GM21737 (cell line): Measurements from ENCODE around the gene SART3.
"Not testable (repeated sequence)": the region's sequence is repeated elsewhere in the genome, so short reads cannot be mapped to it uniquely, and the experiment has no call there.

ENCODE experiments used
- ATAC-seq: cut with Tn5 transposase; IDR thresholded peaks from one replicate; pipeline ENCODE4 v1.9.1; 2021; ENCODE audit warnings: mild to moderate bottlenecking, moderate library complexity; ENCODE audit not compliant: unreplicated experiment

The SART3 gene

GRCh38 chr12:108582509-108582908 lies 21.5 kb upstream of the SART3 start:
- no peak for ATAC-seq

GRCh38 chr12:108581311-108582227 lies 20.6 kb upstream of the SART3 start:
- ATAC-seq: no peak

GRCh38 chr12:108580531-108580930 lies 19.6 kb upstream of the SART3 start:
- no peak for ATAC-seq

GRCh38 chr12:108578813-108579212 lies 17.8 kb upstream of the SART3 start:
- no peak for ATAC-seq

- no peak for ATAC-seq
Measured at GRCh38 chr12:108578264-108578663, 17.3 kb upstream of the SART3 start.

GRCh38 chr12:108577458-108577857 lies 16.5 kb upstream of the SART3 start:
- ATAC-seq: no peak

GRCh38 chr12:108576660-108577234 lies 15.8 kb upstream of the SART3 start:
- ATAC-seq: no peak

GRCh38 chr12:108575199-108575912 lies 14.4 kb upstream of the SART3 start:
- no peak for ATAC-seq

GRCh38 chr12:108574276-108574675 lies 13.3 kb upstream of the SART3 start:
- ATAC-seq: not testable (repeated sequence)

- no peak for ATAC-seq
Measured at GRCh38 chr12:108573317-108573716, 12.3 kb upstream of the SART3 start.

GRCh38 chr12:108572166-108572790 lies 11.3 kb upstream of the SART3 start:
- ATAC-seq: no peak

GRCh38 chr12:108571609-108572165 lies 10.7 kb upstream of the SART3 start:
- ATAC-seq: no peak

GRCh38 chr12:108570743-108571608 lies 10.0 kb upstream of the SART3 start:
- no peak for ATAC-seq

GRCh38 chr12:108568338-108569154 lies 7.6 kb upstream of the SART3 start:
- ATAC-seq: peak; percentile 67

GRCh38 chr12:108567406-108568337 lies 6.7 kb upstream of the SART3 start:
- ATAC-seq: no peak

- ATAC-seq: no peak
Measured at GRCh38 chr12:108566452-108566851, 5.5 kb upstream of the SART3 start.

GRCh38 chr12:108565976-108566375 lies 5.0 kb upstream of the SART3 start:
- ATAC-seq: no peak

- no peak for ATAC-seq
Measured at GRCh38 chr12:108565146-108565545, 4.2 kb upstream of the SART3 start.
